HT1080 (cell line): ENCODE data around the gene SLC8A2. TPM values are rescaled to one million over a fixed set of nuclear protein-coding genes. Genes with fewer than 3 reads are reported as not detected.

Experiments used
- DNase-seq: peaks from one replicate; pipeline ENCODE4 v3.0.0-alpha.2; 2015; ENCODE audit warnings: low read depth
- total RNA-seq: library from RNA; depleted of rRNA; stranded (reverse); fragments of >200 nt; shearing (Covaris generic); gene quantifications from 2 replicates; pipeline ENCODE4 v1.2.3, GENCODE V29; 2014

SLC8A2 gene
- total RNA-seq, 1 experiment from 2014 or later: not detected

- DNase-seq: no peak
Measured at GRCh38 chr19:47464675-47465419, 6.8 kb downstream of the SLC8A2 start.

DNA sequence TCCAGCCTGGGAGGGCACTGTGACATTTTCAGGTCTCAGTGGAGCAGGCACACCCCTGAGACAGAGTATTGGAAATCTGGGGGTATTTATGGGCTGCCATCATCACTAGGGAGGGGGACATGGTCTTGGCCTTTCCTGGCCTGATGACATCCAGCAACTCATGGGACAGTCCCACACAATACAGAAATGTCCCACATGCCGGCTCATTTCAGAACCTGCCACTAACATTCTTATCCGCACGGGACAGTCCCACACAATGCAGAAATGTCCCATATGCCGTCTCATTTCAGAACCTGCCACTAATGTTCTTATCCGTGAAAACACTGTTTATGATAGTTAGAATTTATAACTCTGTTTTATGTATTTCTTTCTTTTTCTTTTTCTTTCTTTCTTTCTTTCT lies 9.8 kb downstream of the SLC8A2 start:
- no peak for DNase-seq

DNA sequence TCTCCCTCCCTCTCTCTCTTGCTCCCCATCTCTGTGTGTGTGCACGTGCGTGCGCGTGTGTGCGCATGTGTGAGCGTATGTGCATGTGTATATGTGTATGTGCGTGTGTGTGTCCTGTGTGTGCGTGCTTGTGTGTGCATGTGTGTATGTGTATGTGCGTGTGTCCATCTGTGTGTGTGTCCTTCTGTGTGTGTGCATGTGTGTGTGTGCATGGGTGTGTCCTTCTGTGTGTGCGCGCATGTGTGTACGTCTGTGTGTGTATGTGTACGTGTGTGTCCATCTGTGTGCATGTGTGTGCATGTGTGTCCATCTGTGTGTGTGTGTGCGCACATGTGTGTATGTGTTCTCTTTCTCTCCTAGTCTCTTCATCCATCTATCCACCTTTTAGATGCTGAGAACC lies 12.2 kb downstream of the SLC8A2 start:
- no peak for DNase-seq

DNA sequence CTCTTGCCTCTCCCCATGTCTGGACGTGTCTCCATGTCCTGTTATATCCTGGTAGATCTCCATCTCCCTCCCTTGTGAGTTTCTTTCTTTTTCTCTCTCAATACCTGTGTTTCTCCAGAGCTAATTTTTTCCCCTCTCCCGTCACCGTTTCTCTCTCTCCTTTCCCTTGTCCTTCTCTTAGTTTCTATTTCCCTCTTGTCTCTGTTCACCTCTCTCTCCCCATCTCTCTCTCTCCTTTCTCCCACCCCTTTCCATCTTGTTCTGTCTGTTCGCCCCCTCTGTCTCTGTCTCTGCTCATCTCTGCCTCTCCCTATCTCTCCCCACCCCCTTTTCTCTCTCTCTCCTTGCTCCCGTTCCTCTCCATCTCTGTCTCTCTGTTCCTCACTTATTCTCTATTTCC lies 13.0 kb downstream of the SLC8A2 start:
- no peak for DNase-seq

GRCh38 chr19:47456721-47457474 lies 14.8 kb downstream of the SLC8A2 start:
- DNase-seq: no peak

DNA sequence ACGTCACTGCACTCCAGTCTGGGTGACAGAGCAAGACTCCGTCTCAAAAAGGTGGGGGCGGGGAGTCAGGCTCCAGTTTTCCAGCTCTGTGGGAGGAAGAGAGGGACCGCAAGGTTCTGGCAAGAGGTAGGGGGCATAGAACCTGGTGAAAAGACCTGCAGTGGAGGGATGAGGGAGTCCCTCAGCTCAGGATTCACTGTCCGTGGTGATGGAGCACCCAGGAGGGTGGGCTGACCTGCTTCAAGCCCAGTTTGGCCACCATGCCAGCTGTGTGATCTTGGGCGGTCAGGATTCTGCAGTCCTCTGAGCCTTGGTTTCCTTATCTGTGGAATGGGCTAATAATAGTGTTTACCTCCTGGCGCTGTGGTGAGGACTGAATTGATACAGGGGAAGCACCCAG lies 21.2 kb downstream of the SLC8A2 start:
- DNase-seq: no peak

DNA sequence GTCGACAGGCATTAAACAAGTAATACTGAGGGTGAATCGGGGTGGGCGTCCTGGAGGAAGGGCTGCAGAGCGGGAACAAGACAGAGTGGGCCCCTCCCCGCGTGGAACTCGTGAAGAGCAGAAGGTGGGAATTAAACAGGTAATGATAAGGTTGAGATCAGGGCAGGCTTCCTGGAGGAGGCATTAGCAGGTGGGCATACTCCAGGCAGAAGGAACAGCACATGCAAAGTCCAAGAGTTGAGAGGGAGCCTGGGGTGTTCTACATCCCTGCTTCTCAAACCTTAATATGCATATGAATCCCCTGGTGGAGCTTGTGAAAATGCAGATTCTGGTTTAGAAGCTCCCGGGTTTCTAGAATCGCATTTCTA lies 23.3 kb downstream of the SLC8A2 start:
- no peak for DNase-seq

- no peak for DNase-seq
Measured at GRCh38 chr19:47447470-47448359, 24.0 kb downstream of the SLC8A2 start.

- no peak for DNase-seq
Measured at GRCh38 chr19:47446534-47447469, 24.9 kb downstream of the SLC8A2 start.

DNA sequence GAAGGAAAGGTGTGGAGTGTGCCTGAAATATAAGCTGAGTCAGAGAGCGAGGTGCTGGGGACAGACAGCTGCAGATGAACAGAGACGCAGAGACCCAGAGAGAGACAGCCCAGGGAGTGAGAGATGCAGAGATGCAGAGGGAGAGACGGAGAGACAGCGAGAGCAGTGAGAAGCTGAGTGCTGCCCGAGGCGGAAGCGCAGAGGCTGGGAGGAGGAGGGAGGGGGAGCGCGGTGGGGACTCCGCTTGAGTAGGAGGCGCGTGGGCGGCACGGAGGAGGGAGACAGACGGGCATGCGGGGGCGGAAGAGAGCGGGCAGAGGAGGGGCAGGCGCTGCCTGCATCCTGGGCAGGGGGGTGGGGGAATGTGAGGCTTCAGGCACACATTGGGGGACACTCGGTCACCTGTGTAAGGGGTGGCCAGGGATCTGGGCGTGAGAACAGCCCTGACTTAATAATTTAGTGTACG lies 25.7 kb downstream of the SLC8A2 start:
- DNase-seq: no peak

GRCh38 chr19:47445527-47445926 lies 26.2 kb downstream of the SLC8A2 start:
- DNase-seq: no peak

DNA sequence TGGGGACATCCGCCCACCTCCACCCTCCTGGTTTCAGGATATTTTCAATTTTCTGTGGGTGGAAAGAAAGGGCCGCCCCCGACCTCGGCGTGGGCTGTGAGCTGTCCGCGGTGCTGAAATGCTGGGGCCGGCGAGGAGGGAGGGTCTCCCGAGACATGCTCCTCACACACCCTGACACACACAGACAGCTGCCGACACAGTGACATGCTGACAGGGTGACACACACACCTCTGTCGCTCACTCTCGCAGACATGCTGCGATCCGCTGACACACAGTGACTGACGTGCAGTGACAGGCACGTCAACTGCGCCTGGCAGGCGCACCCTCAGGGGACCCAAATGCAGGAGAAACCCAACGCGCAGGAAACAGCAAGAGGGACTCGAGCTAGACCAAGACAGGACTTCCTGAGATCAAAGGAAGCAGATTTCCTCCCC lies 27.3 kb downstream of the SLC8A2 start:
- no peak for DNase-seq

DNA sequence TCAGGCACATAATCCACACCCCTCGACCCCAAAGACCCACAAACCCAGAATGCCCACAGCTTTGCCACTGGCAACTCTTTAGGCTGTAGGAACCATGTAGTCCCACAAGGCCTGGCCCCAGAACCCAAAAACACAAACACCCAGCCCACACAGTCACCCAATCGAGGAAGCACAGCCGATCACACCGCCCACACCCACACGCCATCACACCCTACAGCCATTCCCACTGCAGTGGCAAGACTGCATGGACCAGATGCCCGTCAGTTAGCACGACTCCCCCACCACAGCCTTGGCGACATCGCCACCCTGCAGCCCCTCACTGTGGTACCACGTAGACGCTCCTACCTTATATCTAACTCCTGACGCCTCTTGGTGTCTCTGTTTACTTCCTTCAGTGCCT lies 28.4 kb downstream of the SLC8A2 start:
- DNase-seq: no peak

- no peak for DNase-seq
Measured at GRCh38 chr19:47438793-47439220, 32.9 kb downstream of the SLC8A2 start.

DNA sequence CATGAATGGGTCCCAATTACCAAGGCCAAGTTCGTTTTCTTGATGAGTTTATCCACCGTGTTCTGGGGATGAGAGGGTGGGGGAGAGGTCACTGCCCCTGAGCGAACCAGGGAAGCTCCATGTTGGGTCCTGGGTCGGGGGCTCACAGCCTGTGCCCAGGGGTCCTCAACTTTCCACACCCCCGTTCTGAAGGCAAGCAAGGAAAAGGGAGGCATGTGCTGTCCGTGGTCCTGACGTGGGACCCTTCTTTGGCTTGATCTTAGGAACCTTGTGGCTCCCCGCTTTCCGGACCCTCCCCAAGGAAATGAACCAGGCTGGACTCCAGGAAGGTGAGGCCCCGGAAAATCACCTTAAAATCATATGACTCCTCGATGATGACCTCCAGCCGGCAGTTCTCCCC lies 34.2 kb downstream of the SLC8A2 start:
- DNase-seq: no peak

DNA sequence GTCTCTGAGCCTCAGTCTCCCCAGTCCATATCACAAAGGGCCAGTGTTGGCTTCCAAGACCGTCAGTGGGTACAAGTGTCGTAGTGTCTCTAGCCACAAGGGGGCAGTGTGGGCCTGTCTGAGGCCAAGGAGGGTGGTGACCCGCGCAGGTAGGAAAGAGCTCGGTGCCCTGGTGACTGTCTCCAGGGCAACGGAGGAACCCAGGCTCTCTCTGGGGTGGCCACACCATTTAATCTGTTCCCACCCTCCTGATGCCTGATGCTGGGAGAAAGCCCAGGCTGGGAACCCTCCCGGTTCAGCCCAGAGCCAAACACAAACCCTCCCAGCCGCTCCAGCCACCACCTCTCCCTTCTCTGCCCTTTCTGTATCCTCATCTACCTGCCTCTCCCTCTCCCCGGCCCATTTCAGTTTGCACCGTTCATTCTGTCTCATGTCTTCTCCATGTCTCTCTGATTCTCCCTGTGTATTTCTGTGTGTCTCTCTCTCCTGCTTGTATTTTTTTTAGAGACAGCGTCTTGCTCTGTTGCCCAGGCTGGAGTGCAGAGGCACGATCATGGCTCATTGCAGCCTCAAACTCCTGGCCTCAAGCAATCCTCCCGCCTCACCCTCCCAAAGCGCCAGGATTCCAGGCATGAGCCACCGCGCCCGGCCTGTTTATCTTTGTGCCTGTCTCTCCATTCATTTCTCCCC lies 34.8 kb downstream of the SLC8A2 start:
- peak; percentile 47 for DNase-seq

GRCh38 chr19:47435883-47436417 lies 35.7 kb downstream of the SLC8A2 start:
- DNase-seq: no peak

DNA sequence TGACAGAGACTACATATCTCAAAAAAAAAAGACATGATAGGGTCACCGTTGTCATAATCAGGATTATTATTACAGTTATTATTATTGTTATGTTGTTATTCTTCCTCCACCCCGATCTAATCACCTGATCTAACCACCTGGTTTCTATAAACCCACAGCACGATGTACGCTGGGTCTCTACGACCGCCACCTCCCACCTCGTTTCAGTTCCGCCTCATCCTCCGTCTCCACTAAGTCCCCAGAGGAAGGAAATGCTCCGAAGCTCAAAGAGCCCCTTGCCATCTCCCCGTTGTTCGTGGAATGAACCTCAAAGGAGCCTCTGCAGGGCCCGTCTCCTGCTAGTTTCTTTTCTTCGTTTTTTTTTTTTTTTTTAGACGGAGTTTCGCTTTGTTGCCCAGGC lies 36.5 kb downstream of the SLC8A2 start:
- DNase-seq: no peak

DNA sequence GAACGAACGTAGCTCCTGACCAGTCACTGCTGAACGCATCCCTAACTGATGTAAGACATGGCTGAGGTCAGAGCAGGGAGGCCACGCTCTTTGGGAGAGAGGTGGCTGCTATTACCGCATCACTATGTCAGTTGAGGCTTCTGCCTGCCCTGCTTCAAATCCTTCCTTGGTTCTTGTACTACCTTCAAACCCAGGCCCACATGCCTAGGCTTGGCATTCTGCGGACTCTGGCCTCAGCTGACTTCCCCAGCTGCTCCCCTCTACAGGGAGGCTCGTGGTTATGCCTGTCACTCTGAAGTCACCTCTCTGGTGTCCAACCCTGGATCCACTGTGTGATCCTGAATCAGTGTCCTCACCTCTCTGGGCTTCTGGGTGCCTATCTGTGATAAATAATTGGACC lies 37.6 kb downstream of the SLC8A2 start:
- DNase-seq: no peak

- DNase-seq: no peak
Measured at GRCh38 chr19:47433121-47433520, 38.6 kb downstream of the SLC8A2 start.
